CD4-positive, alpha-beta T cell treated with Interleukin-17A for 1 hour (primary cell): ENCODE measurements around the gene ARRB1.
"Not testable (repeated sequence)": the region's sequence is repeated elsewhere in the genome, so short reads cannot be mapped to it uniquely, and the experiment has no call there.

Source experiments
- DNase-seq: peaks from one replicate; pipeline ENCODE4 v3.0.0-alpha.2; 2020

Gene ARRB1

GRCh38 chr11:75342231-75342918 is 9.1 kb downstream of the ARRB1 start:
- no peak for DNase-seq

- DNase-seq, result no peak
Measured at GRCh38 chr11:75341612-75342011, 9.8 kb downstream of the ARRB1 start.

- DNase-seq, result no peak
Measured at GRCh38 chr11:75339685-75340409, 11.6 kb downstream of the ARRB1 start.

- DNase-seq, result no peak
Measured at GRCh38 chr11:75338516-75339208, 12.8 kb downstream of the ARRB1 start.

- DNase-seq, result no peak
Measured at GRCh38 chr11:75337195-75337654, 14.2 kb downstream of the ARRB1 start.

GRCh38 chr11:75334976-75335375 is 16.5 kb downstream of the ARRB1 start:
- DNase-seq, result no peak

GRCh38 chr11:75334402-75334891 is 17.0 kb downstream of the ARRB1 start:
- no peak for DNase-seq

GRCh38 chr11:75333807-75334140 is 17.7 kb downstream of the ARRB1 start:
- no peak for DNase-seq

- DNase-seq, result no peak
Measured at GRCh38 chr11:75333022-75333806, 18.2 kb downstream of the ARRB1 start.

GRCh38 chr11:75331761-75332160 is 19.7 kb downstream of the ARRB1 start:
- not testable (repeated sequence) for DNase-seq

- not testable (repeated sequence) for DNase-seq
Measured at GRCh38 chr11:75331304-75331703, 20.2 kb downstream of the ARRB1 start.

GRCh38 chr11:75330886-75331285 is 20.6 kb downstream of the ARRB1 start:
- not testable (repeated sequence) for DNase-seq

GRCh38 chr11:75330291-75330690 is 21.2 kb downstream of the ARRB1 start:
- DNase-seq, result no peak

- DNase-seq, result peak; percentile 64
Measured at GRCh38 chr11:75328426-75329277, 22.8 kb downstream of the ARRB1 start.

GRCh38 chr11:75326439-75326810 is 25.0 kb downstream of the ARRB1 start:
- no peak for DNase-seq

- DNase-seq, result no peak
Measured at GRCh38 chr11:75325713-75326438, 25.6 kb downstream of the ARRB1 start.

GRCh38 chr11:75324740-75325139 is 26.7 kb downstream of the ARRB1 start:
- DNase-seq, result no peak

- DNase-seq, result no peak
Measured at GRCh38 chr11:75324189-75324588, 27.3 kb downstream of the ARRB1 start.

GRCh38 chr11:75323609-75324008 is 27.9 kb downstream of the ARRB1 start:
- DNase-seq, result no peak

GRCh38 chr11:75320643-75321042 is 30.8 kb downstream of the ARRB1 start:
- DNase-seq, result no peak

GRCh38 chr11:75320046-75320618 is 31.3 kb downstream of the ARRB1 start:
- no peak for DNase-seq
